ENCODE measurements around the gene ANKRD37. TPM values are rescaled to one million over a fixed set of nuclear protein-coding genes. Genes with fewer than 3 reads are reported as not detected.
A peak's percentile ranks its signal among the peaks of the same experiment; 100 is the strongest.

Gene ANKRD37
- total and polyA plus RNA-seq, 9 of the 15 experiments (the other 6 are each of a cell fraction or from before 2014, with no cell fraction given) = 1.3 to 53.7 (median 3.6) TPM

DNA sequence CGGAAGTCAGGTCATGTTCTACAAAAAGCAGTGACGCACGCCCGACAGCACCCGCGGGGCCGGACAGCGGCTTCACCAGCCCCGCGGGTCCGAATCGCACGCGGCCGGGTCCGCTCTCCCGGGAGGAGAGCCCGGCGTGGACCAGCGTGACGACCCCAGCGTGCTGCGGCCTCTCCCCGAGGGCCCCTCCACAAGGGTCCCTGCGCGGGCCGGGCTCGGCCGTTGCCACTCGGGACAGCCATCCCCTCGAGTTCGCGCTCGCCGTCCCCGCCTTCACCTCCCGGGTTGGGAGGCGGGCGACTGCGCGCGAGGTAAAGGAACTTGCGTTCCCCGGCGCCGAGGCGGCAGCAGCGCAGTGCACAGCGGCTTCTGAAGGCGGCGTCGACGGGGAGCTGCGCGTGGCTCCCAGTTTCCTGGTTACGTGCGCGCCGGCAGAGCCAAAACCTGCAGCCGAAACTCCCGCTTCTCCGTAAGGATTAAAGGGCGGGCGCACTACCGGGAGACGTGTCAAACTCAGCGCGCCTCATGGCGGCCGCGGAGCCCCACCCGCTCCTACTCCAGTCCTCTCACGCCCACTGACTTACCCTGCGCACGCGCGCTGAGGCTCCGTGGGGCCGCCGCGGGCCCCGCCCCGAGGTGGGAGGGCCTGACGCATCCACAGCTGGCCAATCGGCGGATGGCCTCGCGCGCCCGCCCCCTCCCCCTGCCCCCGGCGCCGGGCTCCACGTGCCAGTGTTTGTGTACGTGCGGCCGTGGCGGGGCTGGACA lies 501 bp upstream of the ANKRD37 start (continued):
- TF ChIP-seq, protein P1, sequence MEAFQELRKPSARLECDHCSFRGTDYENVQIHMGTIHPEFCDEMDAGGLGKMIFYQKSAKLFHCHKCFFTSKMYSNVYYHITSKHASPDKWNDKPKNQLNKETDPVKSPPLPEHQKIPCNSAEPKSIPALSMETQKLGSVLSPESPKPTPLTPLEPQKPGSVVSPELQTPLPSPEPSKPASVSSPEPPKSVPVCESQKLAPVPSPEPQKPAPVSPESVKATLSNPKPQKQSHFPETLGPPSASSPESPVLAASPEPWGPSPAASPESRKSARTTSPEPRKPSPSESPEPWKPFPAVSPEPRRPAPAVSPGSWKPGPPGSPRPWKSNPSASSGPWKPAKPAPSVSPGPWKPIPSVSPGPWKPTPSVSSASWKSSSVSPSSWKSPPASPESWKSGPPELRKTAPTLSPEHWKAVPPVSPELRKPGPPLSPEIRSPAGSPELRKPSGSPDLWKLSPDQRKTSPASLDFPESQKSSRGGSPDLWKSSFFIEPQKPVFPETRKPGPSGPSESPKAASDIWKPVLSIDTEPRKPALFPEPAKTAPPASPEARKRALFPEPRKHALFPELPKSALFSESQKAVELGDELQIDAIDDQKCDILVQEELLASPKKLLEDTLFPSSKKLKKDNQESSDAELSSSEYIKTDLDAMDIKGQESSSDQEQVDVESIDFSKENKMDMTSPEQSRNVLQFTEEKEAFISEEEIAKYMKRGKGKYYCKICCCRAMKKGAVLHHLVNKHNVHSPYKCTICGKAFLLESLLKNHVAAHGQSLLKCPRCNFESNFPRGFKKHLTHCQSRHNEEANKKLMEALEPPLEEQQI (IDR thresholded peaks at IDR 0.05) = no peak
- TF ChIP-seq KAT2B (IDR thresholded peaks at IDR 0.05; ENCODE audit: low read depth, low read length) (no peak), POLR3A (IDR thresholded peaks at IDR 0.05; ENCODE audit: borderline replicate concordance, extremely low read depth, insufficient read depth, insufficient read length) (no peak), ZSCAN32 (CRISPR knock-in tag; IDR thresholded peaks at IDR 0.05) (0 out of 2 replicates have a peak, but pooled peaks have one; percentile 30), CHD2 (IDR thresholded peaks at IDR 0.05; ENCODE audit: low read depth, low read length) (peak; percentile 10; the same call in 1 of the 2 replicates), GTF2A2 (tag; IDR thresholded peaks at IDR 0.05) (no peak), BACH1 (tag; IDR thresholded peaks at IDR 0.05) (no peak), JUNB (CRISPR knock-in tag; conservative IDR thresholded peaks at IDR 0.05) (0 out of 2 replicates have a peak, but pooled peaks have one; percentile 9), RBM34 (IDR thresholded peaks at IDR 0.05; ENCODE audit: borderline replicate concordance, insufficient read depth, low read length) (0 out of 2 replicates have a peak, but pooled peaks have one; percentile 19), ZNF253 (CRISPR knock-in tag; conservative IDR thresholded peaks at IDR 0.05) (no peak), SAFB (IDR thresholded peaks at IDR 0.05; ENCODE audit: borderline replicate concordance, low read depth, low read length) (peak; percentile 99), ELF4 (CRISPR knock-in tag; IDR thresholded peaks at IDR 0.05) (no peak), ZFP1 (CRISPR knock-in tag; IDR thresholded peaks at IDR 0.05) (no peak), ZBTB2 (IDR thresholded peaks at IDR 0.05) (peak; percentile 70), MAZ (CRISPR knock-in tag; conservative IDR thresholded peaks at IDR 0.05 in 1 of 2, IDR thresholded peaks at IDR 0.05 in 1 of 2) (peak; percentile 80 to 82; a peak in 3 of 4 replicates), HDAC3 (IDR thresholded peaks at IDR 0.05; ENCODE audit: borderline replicate concordance, partially characterized antibody) (no peak), SREBF2 (CRISPR knock-in tag; IDR thresholded peaks at IDR 0.05) (no peak), DEAF1 (CRISPR knock-in tag; IDR thresholded peaks at IDR 0.05) (no peak)
- TF ChIP-seq, protein P2, sequence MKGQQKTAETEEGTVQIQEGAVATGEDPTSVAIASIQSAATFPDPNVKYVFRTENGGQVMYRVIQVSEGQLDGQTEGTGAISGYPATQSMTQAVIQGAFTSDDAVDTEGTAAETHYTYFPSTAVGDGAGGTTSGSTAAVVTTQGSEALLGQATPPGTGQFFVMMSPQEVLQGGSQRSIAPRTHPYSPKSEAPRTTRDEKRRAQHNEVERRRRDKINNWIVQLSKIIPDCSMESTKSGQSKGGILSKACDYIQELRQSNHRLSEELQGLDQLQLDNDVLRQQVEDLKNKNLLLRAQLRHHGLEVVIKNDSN (CRISPR knock-in tag; IDR thresholded peaks at IDR 0.05) = peak; percentile 72
- TF ChIP-seq, protein P3, sequence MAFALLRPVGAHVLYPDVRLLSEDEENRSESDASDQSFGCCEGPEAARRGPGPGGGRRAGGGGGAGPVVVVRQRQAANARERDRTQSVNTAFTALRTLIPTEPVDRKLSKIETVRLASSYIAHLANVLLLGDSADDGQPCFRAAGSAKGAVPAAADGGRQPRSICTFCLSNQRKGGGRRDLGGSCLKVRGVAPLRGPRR (CRISPR knock-in tag; IDR thresholded peaks at IDR 0.05) = no peak

Data from K562 (cell line).